Heart left ventricle (tissue), 16 donors: Measurements from ENCODE around the gene DKKL1. TPM values are rescaled to one million over a fixed set of nuclear protein-coding genes. Genes with fewer than 3 reads are reported as not detected.

Experiments
- ATAC-seq, 4 donors: fragments of 200-7000 bp; cut with Tn5 transposase; one replicate each; pipeline ENCODE4 v1.9.1; 2020 to 2022; ENCODE audit warnings: moderate library complexity in 4 of 4, mild to moderate bottlenecking in 3 of 4, moderate number of reproducible peaks in 1 of 4
- DNase-seq, 5 donors: peaks; one replicate each; pipeline ENCODE4 v3.0.0-alpha.2; 2020
- H3K27ac ChIP-seq, 12 donors: fragments of 200-600 bp; sonication (generic) in 4 of 12; one replicate each; pipeline versions ENCODE4 v1.5.0 to v1.8.0; 2016 to 2022; ENCODE audit warnings: mild to moderate bottlenecking in 2 of 12
- H3K27me3 ChIP-seq, 9 donors: fragments of 200-600 bp; sonication (generic) in 2 of 9; one replicate each; pipeline versions ENCODE4 v1.5.1 to v1.8.0; 2016 to 2022; ENCODE audit warnings: mild to moderate bottlenecking in 3 of 9
- H3K36me3 ChIP-seq, 9 donors: fragments of 200-600 bp; sonication (generic) in 2 of 9; one replicate each; pipeline versions ENCODE4 v1.5.0 to v1.8.0; 2018 to 2022; ENCODE audit warnings: mild to moderate bottlenecking in 2 of 9
- H3K4me1 ChIP-seq, 12 donors: fragments of 200-600 bp; sonication (generic) in 4 of 12; one replicate each; pipeline versions ENCODE4 v1.5.0 to v1.8.0; 2016 to 2022; ENCODE audit warnings: mild to moderate bottlenecking in 3 of 12
- H3K4me3 ChIP-seq, 12 donors: fragments of 200-600 bp; sonication (generic) in 4 of 12; one replicate each; pipeline versions ENCODE4 v1.5.0 to v1.8.0; 2017 to 2022; ENCODE audit warnings: mild to moderate bottlenecking in 9 of 12, moderate library complexity in 4 of 12
- H3K9me3 ChIP-seq, 12 donors: fragments of 200-600 bp; sonication (generic) in 4 of 12; one replicate each; pipeline versions ENCODE4 v1.5.0 to v1.8.0; 2016 to 2022; ENCODE audit warnings: mild to moderate bottlenecking in 1 of 12
- CTCF ChIP-seq, 12 donors: fragments of 200-600 bp; sonication (generic) in 4 of 12; IDR thresholded peaks; one replicate each; pipeline versions ENCODE4 v1.5.0 to v1.8.0; 2018 to 2022; ENCODE audit warnings: antibody characterized with exemption in 12 of 12, mild to moderate bottlenecking in 5 of 12
- POLR2A ChIP-seq, 2 donors: fragments of 450-650 bp; IDR thresholded peaks; one replicate each; pipeline ENCODE4 v1.6.1; 2017; ENCODE audit warnings: antibody characterized with exemption in 2 of 2, mild to moderate bottlenecking in 2 of 2, moderate library complexity in 2 of 2
- WGBS, 4 donors: extraction: QIAGEN DNeasy Blood & Tissue Kit in 2 of 4; methylation state at CpG; one replicate each; pipeline versions ENCODE4 v1.1.5 to v1.1.7; 2013 to 2018; 5-methylcytosine and 5-hydroxymethylcytosine counted together
- intact Hi-C, 10 donors: fragments of 100-400 bp; cut with DNase I; formaldehyde crosslinking; loops; one replicate each; pipeline versions ENCODE4 v1.11.1 to v1.14.2; 2022
- polyA plus RNA-seq, 2 donors: library from polyadenylated mRNA; stranded (reverse); fragments of 200-250 nt; gene quantifications; one replicate each; pipeline ENCODE4 v1.2.3, GENCODE V29; 2013
- total RNA-seq, 9 donors: library from RNA; depleted of rRNA in 2 of 9; stranded (reverse); fragments of >200 nt in 2 of 9; fragmentation: NEBNext Ultra II Directional in 3 of 9; extraction: Animal tissue kit (Norgen Biotek cat#: 25700) in 3 of 9; gene quantifications; one replicate each; pipeline versions ENCODE4 v1.1.0 to v1.2.4, GENCODE V29; 2016 to 2023
- donor health status: ischemic (EF 13 %, LVEDD 7.1; RV severe dilation, severe dysfunction).
- donor health status: healthy with polysubstance abuse.
- donor health status: DM: no; HTN: yes; CAD: no.
- donor health status: DM: no; HTN: no; CAD: no.
- donor health status: ischemic (EF 25% LVEDD 6.9; RV normal size, moderate dysfunction).
- donor health status: ischemic (EF 25% LVEDD 5.7; RV mildly dilated, moderate dysfunction).
- donor health status: healthy.
- donor health status: DM: yes; HTN: yes; CAD: no.
- donor health status: ischemic (EF 35%, LVEDD 5.7; RV mildly dilated, moderate dysfunction).
- donor health status: nonischemic (EF 11% LVEDD 7.7; RV severe dilation, severe dysfunction).
- donor health status: DM: yes; HTN: yes; CAD: no.
- donor health status: PGD.
- donor health status: ischemic (EF 29% LVEDD 5.4; RV normal size, mild dysfunction).
- donor health status: nonischemic (EF 23%, LVEDD 6.1; RV moderate dilation, normal function).

Gene DKKL1
- total and polyA plus RNA-seq, 11 donors, result 0.24 to 0.51 TPM; not detected in 9

DNA sequence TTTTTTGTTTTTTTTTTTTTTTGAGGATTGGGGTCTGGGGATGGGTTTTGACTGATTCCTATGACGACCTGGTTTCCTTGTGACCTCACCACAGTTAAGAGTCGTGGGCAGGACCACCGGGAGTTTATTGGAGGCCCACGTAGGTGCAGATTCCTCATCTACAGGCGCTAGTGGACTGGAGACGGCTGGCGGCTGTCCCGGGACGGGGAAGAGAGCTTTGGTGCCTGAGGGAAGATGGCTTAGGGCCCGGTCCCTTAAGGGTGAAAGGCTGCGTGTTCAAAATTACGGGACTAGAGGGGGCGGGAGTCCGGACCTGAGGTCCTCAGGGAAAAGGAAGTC lies 779 bp upstream of the DKKL1 start:
- H3K4me3 ChIP-seq, result peak overlapping the region; percentile 16 to 97 (median 89)
- intact Hi-C loops, result loop anchor here in 1 of 10 donors (1.0 kb wide), 1 partner anchor 80 kb away; no protein-coding TSS in a partner anchor
- TF ChIP-seq POLR2A (IDR thresholded peaks at IDR 0.05), result no peak
- TF ChIP-seq CTCF (IDR thresholded peaks at IDR 0.05), result no peak
- peak in 2 of 4 donors; percentile 2 to 17 for ATAC-seq
- H3K27ac ChIP-seq, result peak overlapping the region; percentile 93 to 99 (median 98)
- peaks cover 0 to 21% (median 16%) of the 10 kb centered on the region in 9 donors for H3K36me3 ChIP-seq
- H3K27me3 ChIP-seq, result peaks cover 0 to 12% (median 0%) of the 10 kb centered on the region in 9 donors
- 1 to 2% (median 1%) methylated on average over 14 of the region's 14 CpGs for WGBS, 4 donors
- H3K4me1 ChIP-seq, result peaks cover 0 to 23% (median 7%) of the 10 kb centered on the region in 12 donors
- peak in 4 of 5 donors; percentile 51 to 69 (median 63) for DNase-seq
- H3K9me3 ChIP-seq, result peaks cover 0 to under 1% (median 0%) of the 10 kb centered on the region in 12 donors

DNA sequence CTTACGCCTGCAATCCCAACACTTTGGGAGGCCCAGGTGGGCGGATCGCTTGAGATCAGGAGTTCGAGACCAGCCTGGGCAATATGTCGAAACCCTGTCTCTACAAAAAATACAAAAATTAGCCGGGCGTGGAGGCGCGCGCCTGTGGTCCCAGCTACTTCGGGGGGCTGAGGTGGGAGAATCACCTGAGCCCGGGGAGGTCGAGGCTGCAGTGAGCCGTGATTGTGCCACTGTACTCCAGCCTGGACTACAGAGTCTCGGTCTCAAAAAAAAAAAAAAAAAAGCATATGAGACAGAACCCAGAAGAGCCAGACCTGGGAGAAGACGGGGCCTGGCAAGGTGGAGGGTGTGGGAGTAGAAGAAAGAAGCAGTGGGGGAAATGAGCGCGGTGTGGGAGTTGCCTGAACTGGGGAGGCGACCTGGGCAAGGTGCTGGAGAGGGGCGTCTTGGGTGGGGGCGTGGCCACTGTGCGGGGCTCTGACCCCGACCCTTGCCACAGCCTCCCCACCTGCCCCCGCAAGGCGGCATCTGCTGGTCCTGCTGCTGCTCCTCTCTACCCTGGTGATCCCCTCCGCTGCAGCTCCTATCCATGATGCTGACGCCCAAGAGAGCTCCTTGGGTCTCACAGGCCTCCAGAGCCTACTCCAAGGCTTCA lies 533 bp downstream of the DKKL1 start:
- intact Hi-C loops, result no loop called here
- Histone ChIP-seq H3K4me3 (peak overlapping the region in 11 of 12 donors; percentile 5 to 95 (median 74)), H3K27me3 (peaks cover 0 to 12% (median 0%) of the 10 kb centered on the region in 9 donors), H3K4me1 (peaks cover 0 to 23% (median 7%) of the 10 kb centered on the region in 12 donors), H3K27ac (peak overlapping the region in 9 of 12 donors; percentile 62 to 99 (median 72)), H3K36me3 (peaks cover 0 to 7% (median 4%) of the 10 kb centered on the region in 9 donors), H3K9me3 (peaks cover 0 to 14% (median 7%) of the 10 kb centered on the region in 12 donors)
- TF ChIP-seq POLR2A (IDR thresholded peaks at IDR 0.05), result no peak
- TF ChIP-seq CTCF (IDR thresholded peaks at IDR 0.05), result no peak
- ATAC-seq (no peak), DNase-seq (peak in 2 of 5 donors; percentile 40 to 66)
- WGBS, 4 donors, result 71 to 80% (median 75%) methylated on average over 27 of the region's 27 CpGs

DNA sequence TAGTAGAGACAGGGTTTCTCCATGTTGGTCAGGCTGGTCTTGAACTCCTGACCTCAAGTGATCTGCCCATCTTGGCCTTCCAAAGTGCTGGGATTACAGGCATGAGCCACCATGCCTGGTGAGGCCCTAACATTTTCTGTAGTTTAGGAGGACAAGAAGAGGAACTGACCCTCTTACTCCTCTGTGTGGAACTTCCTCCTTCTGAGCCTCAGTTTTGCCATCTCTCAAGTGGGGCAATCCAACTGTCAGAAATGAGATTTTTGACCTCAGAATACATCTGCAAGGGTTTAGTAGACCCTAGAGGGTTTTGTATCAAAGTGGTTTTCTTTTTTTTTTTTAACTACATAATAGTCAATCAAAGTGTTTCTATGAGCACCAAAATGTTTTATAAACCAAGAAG lies 2.4 kb downstream of the DKKL1 start:
- H3K9me3 ChIP-seq, result peaks cover 0 to 23% (median 11%) of the 10 kb centered on the region in 12 donors
- H3K4me3 ChIP-seq, result no peak overlapping the region
- peaks cover 0 to 22% (median 7%) of the 10 kb centered on the region in 12 donors for H3K4me1 ChIP-seq
- intact Hi-C loops, result no loop called here
- ATAC-seq, result no peak
- peaks cover 0 to 12% (median 0%) of the 10 kb centered on the region in 9 donors for H3K27me3 ChIP-seq
- DNase-seq, result no peak
- TF ChIP-seq CTCF (IDR thresholded peaks at IDR 0.05) (no peak), POLR2A (IDR thresholded peaks at IDR 0.05) (no peak)
- no peaks in the 10 kb centered on the region for H3K36me3 ChIP-seq
- no peak overlapping the region for H3K27ac ChIP-seq

GRCh38 chr19:49368711-49369358 lies 5.2 kb downstream of the DKKL1 start:
- Histone ChIP-seq H3K36me3 (no peaks in the 10 kb centered on the region), H3K4me3 (no peak overlapping the region), H3K27me3 (no peaks in the 10 kb centered on the region), H3K4me1 (peaks cover 0 to 5% (median 2%) of the 10 kb centered on the region in 12 donors), H3K27ac (no peak overlapping the region), H3K9me3 (peaks cover 0 to 23% (median 11%) of the 10 kb centered on the region in 12 donors)
- intact Hi-C loops, result no loop called here
- WGBS, 4 donors, result 80 to 94% (median 89%) methylated on average over 5 of the region's 5 CpGs
- no peak for ATAC-seq
- TF ChIP-seq POLR2A (IDR thresholded peaks at IDR 0.05) (no peak), CTCF (IDR thresholded peaks at IDR 0.05) (no peak)
- no peak for DNase-seq
